OCI-LY7 (cell line): ENCODE measurements around the gene F7. TPM values are rescaled to one million over a fixed set of nuclear protein-coding genes. Genes with fewer than 3 reads are reported as not detected.

Experiments used
- BruUV-seq: library from RNA; stranded (reverse); fragments of 400-500 nt; replicated peaks from 2 replicates; lab custom pipeline; 2021; lab: Mats Ljungman, UMichigan
- CTCF ChIA-PET: fragments of 300-600 bp; sonication (Branson Sonifier 250); formaldehyde crosslinking; loops from one replicate; lab custom pipeline; 2022; ENCODE audit warnings: antibody characterized with exemption; ENCODE audit not compliant: unreplicated experiment; lab: Charles Lee
- POLR2A ChIA-PET: fragments of 300-600 bp; sonication (Branson Sonifier 250); formaldehyde crosslinking; loops from one replicate; lab custom pipeline; 2022; ENCODE audit warnings: antibody characterized with exemption; lab: Charles Lee
- DNase-seq: peaks from one replicate; pipeline ENCODE4 v3.0.0-alpha.2; 2015; ENCODE audit warnings: low spot score
- H2AFZ ChIP-seq: fragments of 200-600 bp; sonication (generic), shearing (Covaris generic); 2 replicates; pipeline ENCODE4 v1.6.1; 2014; ENCODE audit warnings: mild to moderate bottlenecking, antibody characterized with exemption, low read length, moderate library complexity
- H3K27ac ChIP-seq: fragments of 200-600 bp; sonication (generic); 2 replicates; pipeline ENCODE4 v1.5.1; 2014; ENCODE audit warnings: mixed run types, low read depth, mild to moderate bottlenecking, moderate library complexity, low read length, inconsistent platforms; ENCODE audit not compliant: poor library complexity, severe bottlenecking
- H3K36me3 ChIP-seq: fragments of 200-600 bp; sonication (generic); 2 replicates; pipeline ENCODE4 v1.6.1; 2014; ENCODE audit warnings: mild to moderate bottlenecking, antibody characterized with exemption, low read length, moderate library complexity, mixed read lengths; ENCODE audit not compliant: insufficient read depth
- H3K4me1 ChIP-seq: fragments of 200-600 bp; sonication (generic); 2 replicates; pipeline ENCODE4 v1.5.1; 2014; ENCODE audit warnings: mild to moderate bottlenecking, low read length; ENCODE audit not compliant: insufficient read depth, poor library complexity, severe bottlenecking
- H3K4me2 ChIP-seq: fragments of 200-600 bp; sonication (generic); 2 replicates; pipeline ENCODE4 v1.6.1; 2014; ENCODE audit warnings: mild to moderate bottlenecking, low read length
- H3K4me3 ChIP-seq: fragments of 200-600 bp; sonication (generic); 2 replicates; pipeline ENCODE4 v1.5.1; 2014; ENCODE audit warnings: mild to moderate bottlenecking, low read depth, low read length; ENCODE audit not compliant: poor library complexity, severe bottlenecking
- H3K79me2 ChIP-seq: fragments of 200-600 bp; sonication (generic); 2 replicates; pipeline ENCODE4 v1.6.1; 2016; ENCODE audit warnings: low read depth, mild to moderate bottlenecking, low read length, moderate library complexity, mixed read lengths; ENCODE audit not compliant: insufficient read depth
- H3K9me2 ChIP-seq: fragments of 200-600 bp; sonication (generic); 2 replicates; pipeline ENCODE4 v1.6.1; 2016; ENCODE audit warnings: mild to moderate bottlenecking, low read length, mixed read lengths; ENCODE audit not compliant: insufficient read depth
- H3K9me3 ChIP-seq: fragments of 200-600 bp; sonication (generic); 2 replicates; pipeline ENCODE4 v1.6.1; 2014; ENCODE audit warnings: mild to moderate bottlenecking, mixed run types, low read length, mixed read lengths
- H4K20me1 ChIP-seq: fragments of 200-600 bp; sonication (generic); 2 replicates; pipeline ENCODE4 v1.6.1; 2014; ENCODE audit warnings: mild to moderate bottlenecking, antibody characterized with exemption, low read length, moderate library complexity, mixed read lengths; ENCODE audit not compliant: insufficient read depth
- EZH2phosphoT487 ChIP-seq: fragments of 200-600 bp; sonication (generic); IDR thresholded peaks from 2 replicates; pipeline ENCODE4 v1.6.1; 2018; ENCODE audit warnings: low read depth, borderline replicate concordance, mild to moderate bottlenecking, mixed run types, antibody characterized with exemption, low read length, moderate library complexity, mixed read lengths
- intact Hi-C: fragments of 100-400 bp; cut with micrococcal nuclease; formaldehyde crosslinking; loops from one replicate; pipeline ENCODE4 v1.10.0; 2022; ENCODE audit not compliant: unreplicated experiment
- total RNA-seq, 2 experiments: library from RNA; depleted of rRNA in 1 of 2; stranded (reverse); fragments of >200 nt in 1 of 2; shearing (Covaris generic) in 1 of 2; gene quantifications; 2 replicates each; pipeline ENCODE4 v1.2.3, GENCODE V29; 2014 to 2022
- TF ChIP-seq, protein P1 (sequence below): fragments of 200-600 bp; sonication (generic); conservative IDR thresholded peaks from 2 replicates; pipeline ENCODE4 v1.5.1; 2014; ENCODE audit warnings: mild to moderate bottlenecking, antibody characterized with exemption, low read length, moderate library complexity, mixed read lengths

The F7 gene
- total RNA-seq, 2 experiments from 2014 or later, result not detected

DNA sequence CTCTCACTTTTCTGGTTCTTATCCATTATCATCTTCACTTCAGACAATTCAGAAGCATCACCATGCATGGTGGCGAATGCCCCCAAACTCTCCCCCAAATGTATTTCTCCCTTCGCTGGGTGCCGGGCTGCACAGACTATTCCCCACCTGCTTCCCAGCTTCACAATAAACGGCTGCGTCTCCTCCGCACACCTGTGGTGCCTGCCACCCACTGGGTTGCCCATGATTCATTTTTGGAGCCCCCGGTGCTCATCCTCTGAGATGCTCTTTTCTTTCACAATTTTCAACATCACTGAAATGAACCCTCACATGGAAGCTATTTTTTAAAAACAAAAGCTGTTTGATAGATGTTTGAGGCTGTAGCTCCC is 14.2 kb downstream of the F7 start:
- ChIA-PET POLR2A (no interaction called here), CTCF (no interaction called here)
- H4K20me1 ChIP-seq, result no peaks in the 10 kb centered on the region
- TF ChIP-seq, protein P1, sequence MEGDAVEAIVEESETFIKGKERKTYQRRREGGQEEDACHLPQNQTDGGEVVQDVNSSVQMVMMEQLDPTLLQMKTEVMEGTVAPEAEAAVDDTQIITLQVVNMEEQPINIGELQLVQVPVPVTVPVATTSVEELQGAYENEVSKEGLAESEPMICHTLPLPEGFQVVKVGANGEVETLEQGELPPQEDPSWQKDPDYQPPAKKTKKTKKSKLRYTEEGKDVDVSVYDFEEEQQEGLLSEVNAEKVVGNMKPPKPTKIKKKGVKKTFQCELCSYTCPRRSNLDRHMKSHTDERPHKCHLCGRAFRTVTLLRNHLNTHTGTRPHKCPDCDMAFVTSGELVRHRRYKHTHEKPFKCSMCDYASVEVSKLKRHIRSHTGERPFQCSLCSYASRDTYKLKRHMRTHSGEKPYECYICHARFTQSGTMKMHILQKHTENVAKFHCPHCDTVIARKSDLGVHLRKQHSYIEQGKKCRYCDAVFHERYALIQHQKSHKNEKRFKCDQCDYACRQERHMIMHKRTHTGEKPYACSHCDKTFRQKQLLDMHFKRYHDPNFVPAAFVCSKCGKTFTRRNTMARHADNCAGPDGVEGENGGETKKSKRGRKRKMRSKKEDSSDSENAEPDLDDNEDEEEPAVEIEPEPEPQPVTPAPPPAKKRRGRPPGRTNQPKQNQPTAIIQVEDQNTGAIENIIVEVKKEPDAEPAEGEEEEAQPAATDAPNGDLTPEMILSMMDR, result no peak
- no peak for TF ChIP-seq EZH2phosphoT487
- H3K79me2 ChIP-seq, result no peaks in the 10 kb centered on the region
- H3K4me1 ChIP-seq, result no peaks in the 10 kb centered on the region
- H3K9me2 ChIP-seq, result no peaks in the 10 kb centered on the region
- intact Hi-C loops, result no loop called here
- DNase-seq, result no peak
- H3K9me3 ChIP-seq, result no peaks in the 10 kb centered on the region
- H3K4me2 ChIP-seq, result no peak overlapping the region
- H3K27ac ChIP-seq, result no peak overlapping the region
- H3K4me3 ChIP-seq, result no peak overlapping the region
- H2AFZ ChIP-seq, result no peak overlapping the region
- no TSS peak for BruUV-seq
- H3K36me3 ChIP-seq, result no peaks in the 10 kb centered on the region

DNA sequence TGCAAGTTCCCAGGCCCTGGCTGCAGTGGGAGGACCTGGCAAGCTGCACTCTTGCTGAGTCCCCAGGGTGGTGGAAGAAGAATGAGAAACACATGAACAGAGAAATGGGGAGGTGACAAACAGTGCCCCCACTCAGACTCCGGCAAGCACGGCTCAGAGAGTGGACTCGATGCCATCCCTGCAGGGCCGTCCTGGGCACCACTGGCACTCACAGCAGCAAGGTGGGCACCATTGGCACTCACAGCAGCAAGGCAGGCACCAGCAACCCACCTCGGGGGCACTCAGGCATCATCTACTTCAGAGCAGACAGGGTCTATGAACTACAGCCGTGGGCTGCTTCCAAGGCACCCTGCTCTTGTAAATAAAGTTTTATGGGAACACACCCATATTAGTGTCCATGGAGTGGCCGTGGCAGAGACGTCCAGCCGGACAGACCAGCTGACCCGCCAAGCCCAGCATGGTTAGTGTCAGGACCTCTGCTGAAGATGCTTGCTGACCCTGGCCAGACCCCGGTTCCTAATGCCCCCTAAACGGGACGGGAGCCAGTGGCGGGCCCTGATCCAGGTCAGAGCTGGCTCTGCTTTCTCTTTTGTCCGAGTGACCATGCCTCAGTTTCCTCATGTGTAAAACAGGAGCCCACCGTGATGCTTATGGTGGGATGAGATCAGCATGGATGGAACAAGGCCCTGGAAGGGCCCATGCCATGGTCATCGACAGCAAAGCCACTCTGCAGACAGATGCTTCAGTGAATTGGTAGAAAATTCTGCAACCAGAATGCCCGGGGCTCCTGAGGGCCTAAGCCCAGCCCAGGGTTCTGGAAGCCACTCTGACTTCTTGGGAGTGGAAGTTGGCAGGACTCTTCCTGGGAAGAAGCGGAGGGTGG is 14.9 kb downstream of the F7 start:
- no peak overlapping the region for H3K27ac ChIP-seq
- ChIA-PET POLR2A (no interaction called here), CTCF (no interaction called here)
- no peaks in the 10 kb centered on the region for H3K9me3 ChIP-seq
- no peaks in the 10 kb centered on the region for H3K9me2 ChIP-seq
- TF ChIP-seq EZH2phosphoT487, result no peak
- TF ChIP-seq, protein P1, result no peak
- H3K4me2 ChIP-seq, result no peak overlapping the region
- intact Hi-C loops, result no loop called here
- H3K79me2 ChIP-seq, result no peaks in the 10 kb centered on the region
- H3K4me1 ChIP-seq, result no peaks in the 10 kb centered on the region
- DNase-seq, result no peak
- H4K20me1 ChIP-seq, result no peaks in the 10 kb centered on the region
- BruUV-seq, result no TSS peak
- no peak overlapping the region for H2AFZ ChIP-seq
- no peaks in the 10 kb centered on the region for H3K36me3 ChIP-seq
- H3K4me3 ChIP-seq, result no peak overlapping the region
